ENCODE results near the gene KCNG2.

KCNG2 gene

GRCh38 chr18:79914614-79915160 lies 116.9 kb downstream of the KCNG2 start:
- Mint-ChIP-seq H3K27ac (no peak overlapping the region), H3K36me3 (ENCODE audit: low read depth) (peaks cover 74% of the 10 kb centered on the region)

GRCh38 chr18:79915161-79916127 lies 117.7 kb downstream of the KCNG2 start:
- Mint-ChIP-seq H3K27me3 (ENCODE audit: low read depth, poor library complexity) (no peaks in the 10 kb centered on the region), H3K4me1 (peaks cover 6% of the 10 kb centered on the region), H3K4me3 (no peak overlapping the region), H3K36me3 (ENCODE audit: low read depth) (peaks cover 71% of the 10 kb centered on the region), H3K9me3 (peaks cover 32% of the 10 kb centered on the region), H3K27ac (no peak overlapping the region)
- TF ChIP-seq CTCF (IDR thresholded peaks at IDR 0.05): no peak
- DNase-seq: no peak

More at GRCh38 chr18:79914614-79915160, 116.9 kb downstream of the KCNG2 start:
- TF ChIP-seq CTCF (IDR thresholded peaks at IDR 0.05): no peak
- no peak for DNase-seq
- no peaks in the 10 kb centered on the region for H3K27me3 Mint-ChIP-seq (ENCODE audit: low read depth, poor library complexity)
- peaks cover 6% of the 10 kb centered on the region for H3K4me1 Mint-ChIP-seq
- H3K9me3 Mint-ChIP-seq: peaks cover 32% of the 10 kb centered on the region
- no peak overlapping the region for H3K4me3 Mint-ChIP-seq

- Mint-ChIP-seq H3K27me3 (ENCODE audit: low read depth, poor library complexity) (no peaks in the 10 kb centered on the region), H3K36me3 (ENCODE audit: low read depth) (peaks cover 68% of the 10 kb centered on the region), H3K4me3 (no peak overlapping the region), H3K9me3 (peaks cover 32% of the 10 kb centered on the region), H3K27ac (no peak overlapping the region), H3K4me1 (peaks cover 6% of the 10 kb centered on the region)
- no peak for TF ChIP-seq CTCF (IDR thresholded peaks at IDR 0.05)
- no peak for DNase-seq
Measured at GRCh38 chr18:79916128-79916494, 118.4 kb downstream of the KCNG2 start.

- peaks cover 33% of the 10 kb centered on the region for H3K9me3 Mint-ChIP-seq
- H3K36me3 Mint-ChIP-seq (ENCODE audit: low read depth): peaks cover 70% of the 10 kb centered on the region
- TF ChIP-seq CTCF (IDR thresholded peaks at IDR 0.05): no peak
- H3K27ac Mint-ChIP-seq: no peak overlapping the region
- H3K27me3 Mint-ChIP-seq (ENCODE audit: low read depth, poor library complexity): no peaks in the 10 kb centered on the region
- no peak for DNase-seq
- H3K4me3 Mint-ChIP-seq: no peak overlapping the region
- H3K4me1 Mint-ChIP-seq: peaks cover 6% of the 10 kb centered on the region
Measured at GRCh38 chr18:79916546-79917168, 118.9 kb downstream of the KCNG2 start.

- TF ChIP-seq CTCF (IDR thresholded peaks at IDR 0.05): no peak
- Mint-ChIP-seq H3K27ac (no peak overlapping the region), H3K4me3 (no peak overlapping the region), H3K4me1 (peaks cover 2% of the 10 kb centered on the region), H3K27me3 (ENCODE audit: low read depth, poor library complexity) (no peaks in the 10 kb centered on the region), H3K9me3 (peaks cover 40% of the 10 kb centered on the region), H3K36me3 (ENCODE audit: low read depth) (peaks cover 72% of the 10 kb centered on the region)
- DNase-seq: no peak
Measured at GRCh38 chr18:79917169-79917852, 119.6 kb downstream of the KCNG2 start.

Measured in nephron progenitor cell (in vitro differentiated cells).